ENCODE measurements around the gene TAS1R2.
"Not testable (repeated sequence)": the region's sequence is repeated elsewhere in the genome, so short reads cannot be mapped to it uniquely, and the experiment has no call there.

The TAS1R2 gene

GRCh38 chr1:18884419-18884717 lies 24.9 kb upstream of the TAS1R2 start:
- no peak for DNase-seq (ENCODE audit: low read depth in 4 of 4, low spot score in 1 of 4)

GRCh38 chr1:18883636-18884418 lies 24.4 kb upstream of the TAS1R2 start:
- peak; percentile 42 to 65 (median 58) for DNase-seq (ENCODE audit: low read depth in 4 of 4, low spot score in 1 of 4)

GRCh38 chr1:18883079-18883478 lies 23.6 kb upstream of the TAS1R2 start:
- no peak for DNase-seq (ENCODE audit: low read depth in 4 of 4, low spot score in 1 of 4)

- no peak for DNase-seq (ENCODE audit: low read depth in 4 of 4, low spot score in 1 of 4)
Measured at GRCh38 chr1:18882486-18882885, 23.0 kb upstream of the TAS1R2 start.

GRCh38 chr1:18881642-18882431 lies 22.4 kb upstream of the TAS1R2 start:
- no peak for DNase-seq (ENCODE audit: low read depth in 4 of 4, low spot score in 1 of 4)

GRCh38 chr1:18881164-18881563 lies 21.7 kb upstream of the TAS1R2 start:
- DNase-seq (ENCODE audit: low read depth in 4 of 4, low spot score in 1 of 4): no peak

- DNase-seq (ENCODE audit: low read depth in 4 of 4, low spot score in 1 of 4): no peak
Measured at GRCh38 chr1:18880585-18880984, 21.1 kb upstream of the TAS1R2 start.

- no peak for DNase-seq (ENCODE audit: low read depth in 4 of 4, low spot score in 1 of 4)
Measured at GRCh38 chr1:18879791-18880309, 20.4 kb upstream of the TAS1R2 start.

- no peak for DNase-seq (ENCODE audit: low read depth in 4 of 4, low spot score in 1 of 4)
Measured at GRCh38 chr1:18879215-18879790, 19.8 kb upstream of the TAS1R2 start.

GRCh38 chr1:18878538-18879214 lies 19.2 kb upstream of the TAS1R2 start:
- no peak for DNase-seq (ENCODE audit: low read depth in 4 of 4, low spot score in 1 of 4)

GRCh38 chr1:18877282-18877681 lies 17.8 kb upstream of the TAS1R2 start:
- no peak for DNase-seq (ENCODE audit: low read depth in 4 of 4, low spot score in 1 of 4)

GRCh38 chr1:18876210-18876609 lies 16.8 kb upstream of the TAS1R2 start:
- no peak for DNase-seq (ENCODE audit: low read depth in 4 of 4, low spot score in 1 of 4)

GRCh38 chr1:18875796-18876128 lies 16.3 kb upstream of the TAS1R2 start:
- no peak for DNase-seq (ENCODE audit: low read depth in 4 of 4, low spot score in 1 of 4)

- peak; percentile 34 to 72 (median 52) for DNase-seq (ENCODE audit: low read depth in 4 of 4, low spot score in 1 of 4)
Measured at GRCh38 chr1:18875107-18875795, 15.8 kb upstream of the TAS1R2 start.

GRCh38 chr1:18874600-18874999 lies 15.1 kb upstream of the TAS1R2 start:
- DNase-seq (ENCODE audit: low read depth in 4 of 4, low spot score in 1 of 4): no peak

GRCh38 chr1:18874036-18874435 lies 14.6 kb upstream of the TAS1R2 start:
- no peak for DNase-seq (ENCODE audit: low read depth in 4 of 4, low spot score in 1 of 4)

GRCh38 chr1:18872071-18872611 lies 12.7 kb upstream of the TAS1R2 start:
- DNase-seq (ENCODE audit: low read depth in 4 of 4, low spot score in 1 of 4): no peak

GRCh38 chr1:18871401-18872070 lies 12.1 kb upstream of the TAS1R2 start:
- no peak for DNase-seq (ENCODE audit: low read depth in 4 of 4, low spot score in 1 of 4)

- DNase-seq (ENCODE audit: low read depth in 4 of 4, low spot score in 1 of 4): no peak
Measured at GRCh38 chr1:18870957-18871356, 11.5 kb upstream of the TAS1R2 start.

GRCh38 chr1:18870595-18870865 lies 11.1 kb upstream of the TAS1R2 start:
- not testable (repeated sequence) for DNase-seq (ENCODE audit: low read depth in 4 of 4, low spot score in 1 of 4)
